HUES64 (cell line): Measurements from ENCODE around the gene CTSE.

Experiments used
- H3K27ac ChIP-seq: 2 replicates; pipeline ENCODE4 v1.7.0; 2013; ENCODE audit warnings: low read depth, low read length, inconsistent platforms
- H3K27me3 ChIP-seq: 2 replicates; pipeline ENCODE4 v1.6.1; 2013; ENCODE audit warnings: mild to moderate bottlenecking, low read length; ENCODE audit not compliant: insufficient read depth
- H3K36me3 ChIP-seq: 2 replicates; pipeline ENCODE4 v1.6.1; 2013; ENCODE audit warnings: mild to moderate bottlenecking, low read length; ENCODE audit not compliant: insufficient read depth
- H3K4me1 ChIP-seq: 2 replicates; pipeline ENCODE4 v1.6.1; 2013; ENCODE audit warnings: mild to moderate bottlenecking, low read length, moderate library complexity; ENCODE audit not compliant: insufficient read depth
- H3K4me3 ChIP-seq: 2 replicates; pipeline ENCODE4 v1.5.1; 2013; ENCODE audit warnings: mild to moderate bottlenecking, low read length, moderate library complexity
- H3K9ac ChIP-seq: 2 replicates; pipeline ENCODE4 v1.6.1; 2013; ENCODE audit warnings: mild to moderate bottlenecking, low read depth, low read length
- H3K9me3 ChIP-seq: 2 replicates; pipeline ENCODE4 v1.6.1; 2013; ENCODE audit warnings: low read depth, low read length; ENCODE audit not compliant: insufficient read depth
- WGBS: fragments of 150-250, 120-280 bp; methylation state at CpG from one replicate; pipeline ENCODE4 v1.1.7; 2013; ENCODE audit warnings: missing lambda C conversion rate; 5-methylcytosine and 5-hydroxymethylcytosine counted together

The CTSE gene

DNA sequence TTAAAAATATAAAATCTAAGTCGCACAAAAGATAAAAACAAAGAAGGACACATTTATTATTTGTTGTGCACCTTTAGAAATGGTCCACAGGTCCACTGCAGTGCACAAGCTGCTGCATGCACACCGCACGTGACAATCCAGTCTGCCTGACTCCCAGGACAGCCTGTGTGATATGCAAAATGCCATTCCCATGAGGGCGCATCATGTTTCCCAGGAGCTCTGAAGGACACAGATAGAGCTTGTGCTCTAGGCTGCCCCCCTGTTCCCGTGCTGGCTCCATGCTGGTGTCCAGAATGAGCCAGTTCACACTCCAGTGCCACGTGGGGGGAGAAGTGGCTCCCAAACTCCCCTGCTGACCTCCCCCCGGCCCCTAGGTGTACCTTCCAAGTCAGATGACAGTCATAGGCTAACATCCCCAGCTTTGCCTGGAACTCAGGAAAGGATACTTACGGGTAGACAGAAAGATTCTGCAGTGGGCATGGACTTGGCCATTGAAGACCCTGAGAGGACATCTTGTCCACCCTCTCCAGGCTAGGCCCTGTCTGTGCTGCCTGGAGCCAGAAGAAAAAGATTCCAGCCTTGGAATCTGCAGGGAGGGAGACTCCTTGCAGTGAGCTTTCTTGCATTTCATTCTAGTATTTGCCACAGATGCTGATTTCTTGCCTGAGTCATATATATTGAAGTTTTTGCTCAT lies 46.8 kb downstream of the CTSE start:
- Histone ChIP-seq H3K4me3 (no peak overlapping the region), H3K9ac (no peak overlapping the region), H3K27me3 (no peaks in the 10 kb centered on the region), H3K4me1 (peaks cover 8% of the 10 kb centered on the region; the same call in 1 of the 2 replicates), H3K36me3 (no peaks in the 10 kb centered on the region), H3K9me3 (no peaks in the 10 kb centered on the region), H3K27ac (no peak overlapping the region)
- WGBS: 65% methylated on average over 8 of the region's 8 CpGs

DNA sequence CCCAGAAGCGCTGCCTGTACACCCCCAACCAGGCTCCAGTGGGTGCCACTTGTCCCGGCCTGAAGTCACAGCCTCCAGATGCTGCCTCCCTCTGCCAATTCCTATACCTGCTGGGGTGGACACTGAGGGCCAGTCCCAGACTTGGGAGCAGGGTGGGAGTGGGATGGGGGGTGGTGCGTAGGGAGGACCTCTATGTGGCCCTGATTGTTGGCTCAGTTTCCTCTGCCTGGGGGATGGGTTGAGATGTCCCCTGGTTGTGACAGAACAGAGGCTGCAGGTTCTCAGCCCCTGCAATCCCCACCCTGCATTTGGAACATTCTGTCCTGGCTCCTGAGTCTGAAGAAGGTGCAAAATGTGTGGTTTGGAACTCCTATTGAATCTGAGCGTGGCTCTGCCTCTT lies 47.7 kb downstream of the CTSE start:
- no peaks in the 10 kb centered on the region for H3K36me3 ChIP-seq
- no peak overlapping the region for H3K9ac ChIP-seq
- WGBS: 87% methylated on average over 4 of the region's 4 CpGs
- H3K27me3 ChIP-seq: no peaks in the 10 kb centered on the region
- H3K4me1 ChIP-seq: peaks cover 8% of the 10 kb centered on the region; the same call in 1 of the 2 replicates
- no peaks in the 10 kb centered on the region for H3K9me3 ChIP-seq
- H3K4me3 ChIP-seq: no peak overlapping the region
- no peak overlapping the region for H3K27ac ChIP-seq

DNA sequence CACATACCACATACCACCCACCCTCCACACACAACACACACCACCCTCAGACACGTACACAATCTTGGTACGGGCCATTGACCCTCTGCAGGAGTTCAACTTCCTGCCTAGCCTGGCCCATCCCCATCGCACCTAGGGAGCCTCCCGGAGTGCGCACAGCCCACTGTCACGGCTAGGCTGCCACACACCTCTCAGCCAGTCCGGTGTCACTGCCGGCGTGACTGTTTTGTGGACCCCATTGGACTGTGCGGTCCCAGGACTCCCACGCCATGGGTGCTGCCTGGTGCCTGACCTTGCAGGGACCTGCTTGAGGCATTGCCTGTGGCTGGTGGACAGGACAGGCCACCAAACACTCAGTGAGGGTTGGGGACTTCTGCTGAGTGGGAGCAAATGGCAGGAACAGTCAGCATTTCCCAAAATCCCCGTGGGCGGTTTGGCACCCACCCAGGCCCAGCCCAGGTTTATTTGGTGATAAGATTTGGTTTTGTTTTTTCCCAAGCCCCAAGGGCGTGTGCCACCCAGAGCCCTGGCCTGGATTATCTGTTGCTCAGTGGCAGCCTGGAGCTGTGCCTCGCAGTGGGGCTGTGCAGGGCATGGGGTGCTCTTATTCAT lies 48.2 kb downstream of the CTSE start:
- Histone ChIP-seq H3K9me3 (no peaks in the 10 kb centered on the region), H3K36me3 (no peaks in the 10 kb centered on the region), H3K27ac (no peak overlapping the region), H3K4me3 (no peak overlapping the region), H3K9ac (no peak overlapping the region), H3K27me3 (no peaks in the 10 kb centered on the region), H3K4me1 (peaks cover 8% of the 10 kb centered on the region; the same call in 1 of the 2 replicates)
- WGBS: 88% methylated on average over 15 of the region's 15 CpGs

DNA sequence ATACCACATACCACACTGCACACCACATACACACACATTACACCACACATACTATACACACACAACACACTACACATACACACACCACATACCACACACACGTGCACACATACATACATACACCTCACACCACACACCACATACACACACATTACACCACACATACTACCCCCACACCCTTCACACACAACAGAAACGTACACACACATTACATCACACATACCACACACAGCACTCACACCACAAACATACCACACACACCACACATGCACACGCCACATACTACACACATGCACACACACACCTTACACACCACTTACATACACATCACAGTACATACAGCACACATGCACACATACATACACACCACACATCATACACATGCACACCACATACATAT lies 49.0 kb downstream of the CTSE start:
- no peak overlapping the region for H3K4me3 ChIP-seq
- H3K36me3 ChIP-seq: no peaks in the 10 kb centered on the region
- no peaks in the 10 kb centered on the region for H3K27me3 ChIP-seq
- 89% methylated on average over 3 of the region's 3 CpGs for WGBS
- peaks cover 8% of the 10 kb centered on the region; the same call in 1 of the 2 replicates for H3K4me1 ChIP-seq
- H3K27ac ChIP-seq: no peak overlapping the region
- no peak overlapping the region for H3K9ac ChIP-seq
- no peaks in the 10 kb centered on the region for H3K9me3 ChIP-seq

DNA sequence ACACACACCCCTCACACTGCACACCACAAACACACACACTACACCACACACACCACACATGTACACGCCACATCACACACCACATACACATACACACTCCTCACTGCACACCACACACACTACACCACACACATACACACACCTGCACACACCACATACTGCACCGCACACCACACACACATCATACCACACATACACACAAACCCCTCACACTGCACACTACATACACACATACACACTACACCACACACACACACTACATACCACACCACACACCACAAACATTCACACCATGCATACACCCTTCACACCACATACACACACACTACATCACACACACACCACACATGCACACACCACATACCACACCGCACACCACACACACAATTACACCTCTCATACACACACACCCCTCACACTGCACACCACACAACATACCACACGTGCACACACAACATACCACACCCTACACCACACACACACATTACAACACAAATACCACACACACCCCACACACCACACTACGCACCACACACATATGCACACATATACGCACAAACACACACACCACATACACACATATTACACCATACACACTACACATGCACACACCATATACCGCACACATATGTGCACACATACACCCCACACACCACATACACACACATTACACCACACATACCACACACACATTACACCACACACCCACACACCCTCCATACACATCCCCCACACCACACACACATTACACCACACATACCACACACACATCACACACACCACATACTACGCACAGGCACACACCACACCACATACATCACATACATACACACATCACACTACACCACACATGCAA lies 50.1 kb downstream of the CTSE start:
- Histone ChIP-seq H3K36me3 (no peaks in the 10 kb centered on the region), H3K4me1 (peaks cover 8% of the 10 kb centered on the region; the same call in 1 of the 2 replicates), H3K9ac (no peak overlapping the region), H3K9me3 (no peaks in the 10 kb centered on the region), H3K27me3 (no peaks in the 10 kb centered on the region), H3K4me3 (no peak overlapping the region), H3K27ac (no peak overlapping the region)
- WGBS: 94% methylated on average over 8 of the region's 8 CpGs

DNA sequence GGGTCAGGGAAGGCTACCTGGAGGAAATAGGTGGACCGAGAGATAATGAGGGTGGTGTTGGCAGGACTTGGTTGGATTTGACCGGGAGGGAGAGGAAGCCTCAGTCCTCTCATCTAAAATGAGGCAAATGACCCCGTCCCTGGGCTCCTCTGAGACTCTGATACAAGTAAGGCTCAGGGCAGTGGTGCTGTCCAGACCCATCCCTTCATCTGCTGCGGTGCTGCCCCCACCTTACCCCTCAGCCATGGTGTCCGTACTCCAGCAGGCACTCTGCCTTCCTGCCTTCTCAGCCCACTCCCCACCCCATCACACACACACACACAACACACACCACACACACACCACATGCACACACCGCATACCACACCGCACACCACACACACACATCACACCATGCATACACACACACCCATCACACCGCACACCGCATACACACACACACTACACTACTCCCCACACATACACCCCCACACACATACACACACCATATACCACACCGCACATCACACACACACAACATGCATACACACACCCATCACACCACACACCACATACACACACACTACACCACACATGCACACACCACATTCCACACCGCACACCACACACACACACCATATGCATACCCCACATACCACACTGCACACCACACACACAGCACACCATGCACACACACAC lies 51.1 kb downstream of the CTSE start:
- 83% methylated on average over 11 of the region's 11 CpGs for WGBS
- no peak overlapping the region for H3K4me3 ChIP-seq

DNA sequence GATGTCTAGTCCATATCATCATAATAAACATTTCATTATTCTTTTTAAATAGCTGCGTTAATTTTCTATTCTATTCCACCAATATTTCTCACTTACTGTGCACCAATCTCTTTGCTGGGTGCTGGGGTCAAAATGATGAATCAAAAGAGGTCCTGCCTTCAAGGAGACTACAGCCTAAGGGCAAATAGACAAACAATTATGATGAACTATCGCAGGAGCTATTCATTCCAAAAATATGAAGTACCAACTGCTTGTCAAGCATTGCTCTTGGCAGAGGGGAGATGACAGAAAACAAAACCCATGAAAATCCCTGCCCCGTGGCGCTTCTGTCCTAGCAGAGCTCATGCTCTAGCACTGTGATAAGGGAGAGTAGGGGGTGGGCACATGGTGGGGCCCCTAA lies 51.6 kb downstream of the CTSE start:
- Histone ChIP-seq H3K4me3 (no peak overlapping the region), H3K36me3 (no peaks in the 10 kb centered on the region), H3K9me3 (no peaks in the 10 kb centered on the region), H3K9ac (no peak overlapping the region), H3K4me1 (peaks cover 8% of the 10 kb centered on the region; the same call in 1 of the 2 replicates), H3K27ac (no peak overlapping the region), H3K27me3 (no peaks in the 10 kb centered on the region)
- WGBS: 91% methylated on average over 4 of the region's 4 CpGs

More for the DNA sequence above, 51.1 kb downstream of the CTSE start:
- no peaks in the 10 kb centered on the region for H3K36me3 ChIP-seq
- peaks cover 8% of the 10 kb centered on the region; the same call in 1 of the 2 replicates for H3K4me1 ChIP-seq
- no peaks in the 10 kb centered on the region for H3K9me3 ChIP-seq
- no peak overlapping the region for H3K9ac ChIP-seq
- H3K27me3 ChIP-seq: no peaks in the 10 kb centered on the region
- no peak overlapping the region for H3K27ac ChIP-seq

DNA sequence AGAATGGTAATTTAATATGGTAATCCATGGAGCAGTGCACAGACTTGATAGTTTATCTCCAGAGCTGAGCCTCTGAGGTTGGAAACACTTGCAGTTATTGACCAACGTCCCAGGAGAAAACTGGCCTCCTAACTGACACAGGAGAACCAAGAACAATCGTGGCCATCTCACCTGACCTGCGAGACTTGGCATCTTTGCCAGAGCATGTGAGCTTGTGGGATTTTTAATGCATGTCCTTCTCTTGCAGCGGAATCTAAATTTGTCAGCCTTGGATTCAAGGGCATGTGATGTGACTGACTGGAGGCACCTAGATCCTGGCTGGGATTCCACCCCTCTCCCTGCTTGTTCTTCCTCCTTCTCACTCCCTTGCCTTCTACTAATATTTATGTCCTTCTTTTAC lies 52.6 kb downstream of the CTSE start:
- Histone ChIP-seq H3K4me3 (no peak overlapping the region), H3K9me3 (no peaks in the 10 kb centered on the region), H3K27ac (no peak overlapping the region), H3K36me3 (no peaks in the 10 kb centered on the region), H3K27me3 (no peaks in the 10 kb centered on the region), H3K4me1 (no peaks in the 10 kb centered on the region), H3K9ac (no peak overlapping the region)
- 93% methylated on average over 4 of the region's 4 CpGs for WGBS

DNA sequence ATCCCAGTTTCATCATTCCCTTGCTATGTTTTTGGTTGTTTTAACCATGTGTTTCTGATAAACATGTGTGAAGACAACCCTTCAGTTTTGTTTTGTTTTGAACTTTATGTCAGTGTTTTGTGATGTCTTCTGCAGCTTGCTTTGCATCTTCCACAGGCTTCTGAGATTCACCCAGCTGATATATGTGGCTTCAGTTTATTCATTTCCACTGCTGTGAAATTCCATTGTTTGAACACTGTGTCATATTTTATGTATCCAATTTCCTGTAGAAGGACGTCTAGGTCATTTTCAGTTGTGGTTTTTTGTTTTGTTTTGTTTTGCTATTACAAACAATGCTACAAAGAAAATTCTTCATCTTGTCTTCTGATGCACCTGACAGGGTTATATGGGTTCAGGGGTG lies 53.2 kb downstream of the CTSE start:
- no peak overlapping the region for H3K9ac ChIP-seq
- no peak overlapping the region for H3K27ac ChIP-seq
- no peak overlapping the region for H3K4me3 ChIP-seq
- no peaks in the 10 kb centered on the region for H3K4me1 ChIP-seq
- H3K27me3 ChIP-seq: no peaks in the 10 kb centered on the region
- no peaks in the 10 kb centered on the region for H3K9me3 ChIP-seq
- WGBS: no CpG with 5 or more reads among the region's 1 CpG
- H3K36me3 ChIP-seq: no peaks in the 10 kb centered on the region

DNA sequence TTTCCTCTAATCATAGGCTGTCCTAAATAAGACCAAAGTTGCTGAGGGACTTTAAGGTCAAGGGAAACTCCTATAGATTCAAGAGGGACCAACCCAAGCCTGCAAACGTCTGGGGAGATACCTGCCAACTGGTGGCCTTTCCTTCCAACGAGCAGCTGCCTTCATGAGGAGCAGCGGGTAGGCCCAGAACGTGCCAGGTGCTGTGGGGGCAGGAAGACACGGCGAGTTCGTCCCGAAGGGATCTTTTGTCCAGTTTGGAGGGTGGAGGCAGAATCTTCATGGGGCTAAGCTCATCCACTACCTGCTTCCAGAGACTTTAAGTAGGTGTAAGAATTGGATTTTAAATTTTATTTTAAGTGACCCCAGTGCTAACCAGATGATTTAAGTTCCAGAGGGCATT lies 54.5 kb downstream of the CTSE start:
- no peak overlapping the region for H3K4me3 ChIP-seq
- 86% methylated on average over 8 of the region's 8 CpGs for WGBS
- no peaks in the 10 kb centered on the region for H3K4me1 ChIP-seq
- no peaks in the 10 kb centered on the region for H3K36me3 ChIP-seq
- H3K27me3 ChIP-seq: no peaks in the 10 kb centered on the region
- no peak overlapping the region for H3K27ac ChIP-seq
- H3K9me3 ChIP-seq: no peaks in the 10 kb centered on the region
- no peak overlapping the region for H3K9ac ChIP-seq
